Measurements from ENCODE around the gene MOB2.

DNA sequence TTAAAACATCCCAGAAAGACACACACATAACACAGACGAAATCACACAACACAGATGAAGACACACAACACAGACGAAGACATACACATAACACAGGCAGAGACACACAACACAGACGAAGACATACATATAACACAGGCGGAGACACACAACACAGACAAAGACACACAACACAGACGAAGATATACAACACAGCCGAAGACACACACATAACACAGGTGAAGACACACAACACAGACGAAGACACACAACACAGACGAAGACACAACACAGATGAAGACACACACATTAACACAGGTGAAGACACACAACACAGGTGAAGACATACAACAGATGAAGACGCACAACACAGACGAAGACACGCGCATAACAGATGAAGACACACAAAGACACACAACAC lies 4.8 kb upstream of the MOB2 start:
- TF ChIP-seq POLR2A (IDR thresholded peaks at IDR 0.05) = no peak
- TF ChIP-seq, protein P1, sequence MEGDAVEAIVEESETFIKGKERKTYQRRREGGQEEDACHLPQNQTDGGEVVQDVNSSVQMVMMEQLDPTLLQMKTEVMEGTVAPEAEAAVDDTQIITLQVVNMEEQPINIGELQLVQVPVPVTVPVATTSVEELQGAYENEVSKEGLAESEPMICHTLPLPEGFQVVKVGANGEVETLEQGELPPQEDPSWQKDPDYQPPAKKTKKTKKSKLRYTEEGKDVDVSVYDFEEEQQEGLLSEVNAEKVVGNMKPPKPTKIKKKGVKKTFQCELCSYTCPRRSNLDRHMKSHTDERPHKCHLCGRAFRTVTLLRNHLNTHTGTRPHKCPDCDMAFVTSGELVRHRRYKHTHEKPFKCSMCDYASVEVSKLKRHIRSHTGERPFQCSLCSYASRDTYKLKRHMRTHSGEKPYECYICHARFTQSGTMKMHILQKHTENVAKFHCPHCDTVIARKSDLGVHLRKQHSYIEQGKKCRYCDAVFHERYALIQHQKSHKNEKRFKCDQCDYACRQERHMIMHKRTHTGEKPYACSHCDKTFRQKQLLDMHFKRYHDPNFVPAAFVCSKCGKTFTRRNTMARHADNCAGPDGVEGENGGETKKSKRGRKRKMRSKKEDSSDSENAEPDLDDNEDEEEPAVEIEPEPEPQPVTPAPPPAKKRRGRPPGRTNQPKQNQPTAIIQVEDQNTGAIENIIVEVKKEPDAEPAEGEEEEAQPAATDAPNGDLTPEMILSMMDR (IDR thresholded peaks at IDR 0.05) = no peak

Data from breast epithelium (tissue), 3 donors.